GM18868 (cell line): ENCODE results near the gene VWA2.

Source experiments
- ATAC-seq: cut with Tn5 transposase; IDR thresholded peaks from one replicate; pipeline ENCODE4 v1.9.1; 2021; ENCODE audit warnings: mild to moderate bottlenecking, moderate library complexity; ENCODE audit not compliant: unreplicated experiment

Gene VWA2

DNA sequence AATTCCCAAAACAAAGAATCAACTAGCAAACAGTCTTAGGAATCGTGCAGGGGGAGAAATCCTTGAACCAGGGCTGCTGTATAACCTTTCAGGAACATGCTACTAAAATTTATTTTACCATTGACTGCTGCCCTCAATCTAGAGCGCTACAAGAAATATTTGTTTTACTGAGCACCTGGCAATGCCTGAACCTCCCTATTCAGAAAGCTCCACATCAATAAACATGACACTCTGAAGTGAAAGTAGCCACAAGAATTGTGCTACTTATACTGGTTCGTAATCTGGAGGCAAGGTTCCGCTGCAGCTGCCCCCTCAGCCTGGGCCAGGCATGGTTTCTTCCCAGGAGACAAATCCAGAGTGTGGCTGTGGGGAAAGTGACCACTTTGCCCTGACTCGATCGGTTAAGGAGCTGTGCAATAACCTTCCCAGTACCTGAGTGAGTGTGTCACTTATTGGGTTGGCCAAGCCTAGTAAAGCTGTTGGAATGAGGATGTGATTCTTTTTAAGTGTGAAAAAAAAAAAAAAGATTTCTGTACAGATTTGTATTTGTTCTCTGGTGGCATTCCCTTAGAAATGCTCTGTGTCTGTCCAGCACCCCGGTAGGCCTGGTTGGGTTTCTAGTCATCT lies 7.7 kb downstream of the VWA2 start:
- ATAC-seq: no peak

DNA sequence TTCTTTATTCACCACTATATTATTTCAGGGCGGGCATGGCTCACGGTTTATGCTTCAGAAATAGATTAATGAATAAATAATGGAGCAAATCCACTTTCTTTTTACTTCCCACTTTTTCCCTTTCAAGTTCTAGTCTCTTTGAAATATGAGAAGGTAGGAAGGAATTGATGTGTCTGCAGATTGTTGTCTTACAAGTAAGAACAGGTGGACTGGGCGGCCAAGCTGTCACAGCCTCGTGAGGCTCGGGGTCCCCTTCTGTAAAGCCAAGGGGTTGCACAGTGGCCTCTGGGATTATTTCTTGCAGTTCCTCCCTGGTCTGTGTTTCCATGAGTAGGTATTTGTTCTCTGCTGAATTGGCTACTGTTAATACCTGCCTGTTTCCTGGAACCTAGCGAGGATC lies 11.2 kb downstream of the VWA2 start:
- no peak for ATAC-seq

DNA sequence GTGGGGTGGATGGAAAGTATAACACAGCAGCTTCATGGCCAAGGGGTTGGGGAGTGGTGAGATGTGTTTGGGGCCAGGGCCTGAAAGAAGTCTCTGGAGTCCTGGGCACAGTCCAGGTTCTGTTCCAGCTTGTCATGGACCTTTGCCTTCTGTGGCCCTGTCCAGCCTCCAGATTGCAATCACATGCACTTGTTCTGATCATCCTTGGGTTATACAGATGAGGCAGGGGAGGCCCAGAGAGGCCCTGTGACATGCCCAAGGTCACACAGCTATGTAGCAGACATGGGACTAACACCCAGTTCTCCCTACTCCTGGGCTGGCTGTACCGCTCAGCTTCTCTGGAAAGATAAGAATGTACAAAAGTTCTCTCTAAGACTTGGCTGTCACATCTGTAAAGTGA lies 11.7 kb downstream of the VWA2 start:
- ATAC-seq: no peak

DNA sequence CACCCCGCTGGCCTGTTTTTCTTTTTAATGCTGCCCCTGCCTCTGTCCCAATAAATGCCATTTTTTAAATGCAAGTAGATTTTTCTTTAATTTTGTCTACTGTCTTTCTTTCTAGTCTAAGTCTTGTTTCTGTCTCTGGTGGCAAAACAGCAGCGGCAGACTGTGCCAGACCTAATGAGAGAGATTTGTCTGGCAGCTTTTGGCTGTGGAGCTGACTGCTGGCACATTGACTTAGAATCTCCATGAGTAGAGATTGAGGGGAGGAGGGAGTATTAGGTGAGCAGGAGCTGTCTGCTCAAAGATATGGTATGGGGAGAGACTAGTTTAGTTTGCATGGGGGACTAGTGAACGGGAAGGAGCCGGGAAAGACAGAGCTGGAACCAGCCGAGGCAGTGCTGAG lies 13.0 kb downstream of the VWA2 start:
- no peak for ATAC-seq

DNA sequence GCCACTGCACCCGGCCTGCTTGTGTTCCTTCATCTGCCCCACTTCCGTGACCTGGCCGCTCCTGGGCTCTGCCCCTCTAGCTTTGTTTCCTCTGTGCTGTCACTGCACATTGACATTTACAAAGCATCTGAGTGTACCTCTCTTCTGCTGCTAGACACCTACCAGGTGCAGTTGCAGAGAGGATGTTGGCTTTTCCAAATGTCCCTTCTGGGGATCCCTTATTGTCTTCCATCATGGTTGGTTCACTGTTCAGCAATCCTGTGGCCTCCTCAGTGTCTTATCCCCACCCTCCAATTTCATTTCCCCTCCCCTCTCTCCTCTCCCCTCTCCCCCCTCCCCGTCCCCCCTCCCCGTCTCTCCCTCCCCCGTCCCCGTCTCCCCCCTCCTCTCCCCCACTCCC lies 13.8 kb downstream of the VWA2 start:
- no peak for ATAC-seq

DNA sequence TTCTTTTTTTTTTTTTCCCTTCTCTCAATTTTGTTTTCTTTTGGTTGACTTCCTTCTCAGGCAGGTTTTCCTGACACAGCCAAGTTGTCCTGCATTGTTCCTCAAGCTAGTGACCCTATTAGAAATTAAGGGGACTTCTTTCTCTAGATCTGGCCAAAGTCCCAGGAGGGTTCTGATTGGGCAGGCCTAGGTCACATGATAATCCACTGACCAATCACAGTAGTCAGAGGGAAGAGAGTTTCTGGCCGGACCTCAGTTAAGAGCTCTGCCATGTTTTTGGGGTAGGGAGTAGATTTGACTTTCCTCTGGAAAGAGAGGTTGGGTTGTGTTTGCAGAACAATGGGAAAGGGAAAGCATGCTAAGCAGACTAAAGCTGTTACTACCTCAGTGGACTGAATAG lies 16.2 kb downstream of the VWA2 start:
- no peak for ATAC-seq

DNA sequence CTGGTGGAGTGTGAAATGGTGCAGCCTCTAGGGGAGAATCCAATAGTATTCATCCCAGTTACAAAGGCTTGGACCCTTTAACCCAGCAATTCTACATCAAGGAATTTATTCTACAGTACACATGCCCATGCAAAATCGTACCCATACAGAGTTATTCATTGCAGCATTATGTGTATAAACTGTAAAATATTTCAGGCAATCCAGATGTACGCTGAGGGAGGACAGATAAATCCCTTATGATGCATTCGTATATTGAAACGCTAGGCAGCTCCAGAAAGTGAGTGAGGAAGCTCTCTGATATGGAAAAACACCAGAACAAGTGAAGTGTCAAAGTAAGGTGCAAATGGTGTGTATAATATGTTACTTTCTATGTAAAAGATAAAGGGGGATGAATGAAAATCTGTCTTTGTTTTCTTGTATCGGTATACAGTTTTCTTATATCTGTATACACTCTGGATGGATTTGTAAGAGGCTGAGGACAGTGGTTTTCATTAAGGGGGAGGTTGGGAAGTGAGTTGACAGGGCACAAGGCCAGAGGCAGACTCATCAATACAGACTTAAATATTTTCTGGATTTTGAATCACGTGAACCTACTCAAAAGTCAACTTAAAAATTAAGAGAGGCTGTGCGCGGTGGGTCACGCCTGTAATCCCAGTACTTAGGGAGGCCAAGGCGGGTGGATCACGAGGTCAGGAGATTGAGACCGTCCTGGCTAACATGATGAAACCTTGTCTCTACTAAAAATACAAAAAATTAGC lies 17.1 kb downstream of the VWA2 start:
- no peak for ATAC-seq

DNA sequence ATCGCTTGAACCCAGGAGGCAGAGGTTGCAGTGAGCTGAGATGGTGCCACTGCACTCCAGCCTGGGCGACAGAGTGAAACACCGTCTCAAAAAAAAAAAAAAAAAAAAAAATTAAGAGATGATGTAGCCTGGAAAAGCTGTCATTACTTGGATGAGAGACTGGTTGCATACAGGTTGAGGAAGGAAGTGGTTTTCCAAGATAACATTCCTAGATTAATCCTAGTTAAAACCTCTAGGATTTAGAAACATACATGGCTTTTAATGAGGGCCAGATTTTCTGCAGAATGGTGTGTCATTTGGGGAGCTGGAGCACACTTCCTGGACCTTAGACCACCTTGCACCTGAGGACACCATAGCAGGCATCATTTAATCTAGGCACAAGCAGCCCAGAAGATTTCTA lies 17.8 kb downstream of the VWA2 start:
- ATAC-seq: no peak

DNA sequence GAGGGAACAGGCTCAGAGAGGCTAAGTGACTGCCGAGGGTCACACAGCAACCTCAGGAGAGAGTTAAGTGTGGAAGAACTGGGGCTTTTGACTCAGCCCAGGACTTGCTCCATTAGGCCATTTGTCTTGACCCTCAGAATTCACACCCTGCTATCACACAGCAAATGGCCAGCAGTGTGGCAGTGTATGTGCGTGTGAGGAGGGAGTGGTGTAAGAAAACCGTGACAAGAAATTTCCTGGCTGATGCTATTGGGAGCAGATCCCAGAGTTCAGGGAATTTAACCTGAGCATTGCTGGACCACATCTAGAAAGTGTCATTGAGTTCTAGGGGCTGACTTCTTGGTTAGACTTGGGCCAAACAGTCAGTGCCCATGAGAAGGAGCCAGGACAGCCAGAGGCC lies 18.4 kb downstream of the VWA2 start:
- no peak for ATAC-seq

DNA sequence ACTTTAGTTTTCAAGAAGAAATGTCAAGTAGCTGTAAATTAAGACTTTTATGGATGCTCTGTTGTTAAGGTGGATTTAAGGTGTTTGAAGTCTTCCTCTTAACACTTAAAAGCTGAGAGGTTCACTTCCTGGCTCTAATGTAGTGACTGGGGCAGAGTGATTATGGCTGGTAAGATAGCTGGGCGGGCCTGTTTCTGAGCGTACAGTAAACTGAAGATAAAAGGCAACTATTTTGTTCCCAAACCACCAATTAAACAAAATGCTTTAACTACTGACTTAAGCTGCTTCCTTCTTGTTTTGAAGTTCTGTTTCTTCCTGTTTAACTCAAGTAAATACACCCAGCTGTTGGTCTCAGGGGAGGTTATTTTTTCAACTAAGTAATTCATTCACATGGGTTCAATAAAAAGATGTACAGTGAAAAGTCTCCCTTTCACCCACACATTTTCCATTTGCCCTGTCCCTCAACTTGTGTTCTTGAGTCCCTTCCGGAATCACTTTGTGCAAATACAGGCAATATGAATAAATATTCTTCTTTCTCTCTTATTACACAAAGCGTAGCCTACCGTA lies 19.3 kb downstream of the VWA2 start:
- no peak for ATAC-seq

DNA sequence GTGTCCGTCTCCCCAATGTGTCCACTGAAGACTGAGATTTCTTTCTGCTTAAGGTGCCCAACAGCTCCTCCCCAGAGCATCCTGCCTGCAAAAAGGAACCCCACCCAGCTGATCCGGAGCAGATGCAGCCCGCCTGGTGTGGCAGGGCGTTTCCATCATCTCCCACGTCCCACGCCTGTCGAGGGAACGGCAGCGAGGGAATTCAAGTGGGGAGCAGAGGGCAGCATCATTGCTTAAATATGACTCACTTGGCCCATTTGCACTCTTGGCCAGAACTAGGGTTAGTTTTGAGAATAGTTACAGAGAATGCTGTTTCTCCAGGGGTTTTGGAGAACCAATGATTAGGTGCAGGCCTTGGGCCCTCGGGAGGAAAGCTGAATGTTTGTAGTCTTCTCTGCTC lies 20.8 kb downstream of the VWA2 start:
- ATAC-seq: no peak

DNA sequence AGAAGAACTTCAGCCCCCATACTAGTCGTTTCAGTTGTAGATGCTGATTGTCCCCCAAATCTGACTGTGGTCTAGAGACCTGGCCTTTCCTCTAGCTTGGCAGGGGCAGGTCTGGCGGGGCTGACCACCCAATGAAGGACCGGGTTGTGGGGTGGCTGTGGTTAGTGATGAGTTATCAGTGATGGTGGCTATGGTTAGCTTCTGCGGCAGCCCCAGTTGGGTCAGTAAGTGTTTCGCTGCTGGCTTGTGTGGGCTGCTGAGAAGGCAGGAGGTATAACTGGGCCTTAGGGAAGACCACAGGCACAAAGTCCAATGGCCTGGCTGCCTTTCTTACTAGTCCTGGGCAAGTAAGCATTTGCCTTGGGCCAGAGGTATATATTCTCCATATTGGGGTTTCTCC lies 21.3 kb downstream of the VWA2 start:
- ATAC-seq: no peak

DNA sequence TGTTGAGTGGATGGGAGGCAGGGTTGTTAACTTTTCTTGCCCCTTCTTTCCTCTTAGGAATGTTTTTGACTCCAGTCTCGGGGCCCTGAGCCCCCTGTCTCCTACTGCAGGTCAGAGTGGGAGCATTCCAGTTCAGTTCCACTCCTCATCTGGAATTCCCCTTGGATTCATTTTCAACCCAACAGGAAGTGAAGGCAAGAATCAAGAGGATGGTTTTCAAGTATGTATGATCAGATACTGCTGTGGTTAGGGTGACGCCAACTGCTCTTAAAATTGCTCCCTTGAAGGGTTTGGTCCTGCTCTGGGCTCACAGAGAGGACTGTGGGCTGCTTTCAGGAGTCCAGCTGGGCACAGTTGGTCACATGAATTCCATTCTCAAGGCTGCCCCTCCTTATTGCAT lies 22.0 kb downstream of the VWA2 start:
- no peak for ATAC-seq

DNA sequence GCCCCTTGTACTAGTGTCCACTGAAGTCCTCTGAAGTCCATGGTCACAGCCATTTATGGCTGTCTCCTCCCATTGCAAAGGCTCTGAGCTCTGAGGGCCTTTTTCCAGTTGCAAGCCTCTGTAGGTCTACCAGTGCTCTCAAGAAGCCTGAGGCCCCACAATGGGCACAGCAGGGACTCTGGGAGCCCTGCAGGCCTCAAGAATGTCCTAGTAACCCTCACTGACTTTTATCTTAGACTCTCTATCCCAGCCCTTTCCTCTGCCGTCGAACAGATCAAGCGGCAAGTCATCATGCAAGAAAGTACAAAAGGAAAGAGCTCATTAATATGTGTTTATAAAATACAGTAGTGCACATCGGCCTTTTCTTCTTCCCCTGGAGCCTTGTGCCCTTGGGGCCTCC lies 23.4 kb downstream of the VWA2 start:
- ATAC-seq: no peak

DNA sequence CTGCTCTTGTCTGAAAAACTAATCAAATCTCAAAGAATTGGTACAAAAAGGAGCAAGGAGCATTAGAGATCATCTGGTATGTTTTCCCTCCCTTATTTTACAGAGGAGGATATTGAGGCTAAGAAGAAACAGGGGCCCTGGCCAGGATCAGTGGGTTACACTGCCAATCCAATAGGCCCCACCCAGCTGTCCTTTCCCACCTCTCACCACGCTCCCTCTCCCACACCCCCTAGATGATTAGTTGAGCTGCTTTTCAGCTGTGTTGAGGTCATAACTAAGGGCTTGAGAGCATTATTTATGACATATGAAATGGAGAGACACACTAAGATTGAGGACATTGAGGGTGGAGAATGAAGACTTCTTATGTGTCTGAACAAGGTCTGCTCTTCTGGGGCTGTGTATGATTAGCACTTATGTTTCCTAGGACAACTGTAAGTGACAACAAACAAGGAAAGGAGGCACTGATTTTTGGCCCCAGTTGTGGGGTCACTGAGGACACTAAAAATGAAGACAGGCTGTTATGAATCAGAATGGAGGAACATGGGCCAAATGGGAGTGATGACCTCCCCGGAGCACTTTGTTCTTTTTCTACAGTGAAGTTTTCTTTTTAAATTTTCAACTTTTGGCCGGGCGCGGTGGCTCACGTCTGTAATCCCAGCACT lies 26.5 kb downstream of the VWA2 start:
- ATAC-seq: no peak

DNA sequence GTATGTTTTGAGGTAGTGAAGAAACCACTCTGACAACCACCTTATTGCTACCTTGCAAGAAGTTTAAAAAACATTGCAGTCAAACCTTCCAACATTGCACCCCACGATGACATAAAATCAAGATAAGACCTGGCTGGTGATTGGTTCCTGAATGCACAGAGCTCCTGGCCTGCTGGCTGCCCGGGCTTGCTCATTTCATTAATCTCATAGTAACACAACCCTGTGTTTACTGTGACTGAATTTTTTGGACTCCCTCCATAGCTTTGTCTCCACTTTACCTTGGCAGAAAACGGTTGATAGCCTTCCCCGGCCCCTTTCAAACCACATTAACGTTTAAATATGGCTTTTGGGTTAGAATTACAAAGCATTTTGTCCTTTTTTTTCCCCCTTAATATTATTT lies 27.5 kb downstream of the VWA2 start:
- peak; percentile 33 for ATAC-seq

DNA sequence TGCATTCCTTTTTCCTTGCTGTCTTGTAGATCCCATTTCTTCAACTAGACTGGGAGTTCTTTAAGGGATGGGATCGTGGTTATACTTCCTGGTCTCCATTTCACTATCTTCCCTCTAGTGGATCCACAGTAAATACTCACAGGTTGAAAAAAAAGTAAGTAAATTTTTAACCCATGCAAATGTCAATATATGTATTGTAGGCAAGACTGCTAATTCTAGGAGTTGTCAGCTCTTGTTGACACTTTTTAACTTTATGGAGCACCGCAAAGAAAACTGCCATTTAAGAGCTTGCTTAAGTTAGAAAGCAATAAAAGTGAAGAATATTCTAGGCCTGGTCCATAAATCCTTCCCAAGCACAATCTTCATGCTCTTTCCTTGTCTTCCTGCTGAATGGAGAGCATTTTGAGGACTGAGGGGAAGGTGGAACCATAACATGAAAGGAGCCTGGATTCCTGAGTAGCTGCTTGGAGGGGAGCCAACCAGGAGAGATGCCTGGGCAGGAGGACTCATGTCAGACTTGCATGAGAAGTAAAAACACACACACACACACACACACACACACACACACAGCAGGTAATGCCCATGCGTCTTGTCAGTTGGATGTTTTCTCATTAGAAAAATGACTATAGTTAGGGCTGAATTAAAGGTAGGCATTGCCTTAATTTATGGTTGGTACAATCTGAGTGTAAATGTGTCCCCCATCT lies 32.2 kb downstream of the VWA2 start:
- no peak for ATAC-seq

DNA sequence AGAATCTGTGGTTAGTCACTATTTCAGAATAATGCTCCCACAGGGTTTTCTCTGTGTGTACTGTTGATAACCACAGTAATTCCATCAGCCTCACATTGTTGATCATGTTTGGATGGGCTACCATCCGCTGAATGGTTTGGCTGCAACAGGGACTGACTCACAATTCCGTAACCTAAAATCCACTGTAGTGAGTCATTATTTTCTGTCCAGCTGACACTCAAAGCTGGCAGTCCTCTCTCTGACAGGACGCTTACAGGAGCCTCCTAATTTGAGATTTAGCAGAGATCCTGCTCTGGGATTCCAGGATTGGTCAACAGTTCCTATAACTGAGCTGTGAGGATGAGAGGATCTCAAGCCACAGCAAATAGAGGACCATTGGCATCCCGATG lies 32.7 kb downstream of the VWA2 start:
- ATAC-seq: no peak

DNA sequence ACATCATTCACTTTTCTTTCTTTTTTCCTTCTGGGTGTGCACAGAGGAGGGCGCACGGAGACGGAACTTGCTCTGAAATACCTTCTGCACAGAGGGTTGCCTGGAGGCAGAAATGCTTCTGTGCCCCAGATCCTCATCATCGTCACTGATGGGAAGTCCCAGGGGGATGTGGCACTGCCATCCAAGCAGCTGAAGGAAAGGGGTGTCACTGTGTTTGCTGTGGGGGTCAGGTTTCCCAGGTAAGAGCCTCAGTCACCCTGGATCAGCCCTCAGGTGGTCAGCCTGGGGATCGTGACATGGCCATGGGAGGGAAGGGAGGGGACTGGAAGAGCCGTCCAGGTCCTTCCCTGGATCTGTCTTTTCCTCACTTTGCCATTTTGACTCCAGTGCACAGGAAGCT lies 33.6 kb downstream of the VWA2 start:
- no peak for ATAC-seq

DNA sequence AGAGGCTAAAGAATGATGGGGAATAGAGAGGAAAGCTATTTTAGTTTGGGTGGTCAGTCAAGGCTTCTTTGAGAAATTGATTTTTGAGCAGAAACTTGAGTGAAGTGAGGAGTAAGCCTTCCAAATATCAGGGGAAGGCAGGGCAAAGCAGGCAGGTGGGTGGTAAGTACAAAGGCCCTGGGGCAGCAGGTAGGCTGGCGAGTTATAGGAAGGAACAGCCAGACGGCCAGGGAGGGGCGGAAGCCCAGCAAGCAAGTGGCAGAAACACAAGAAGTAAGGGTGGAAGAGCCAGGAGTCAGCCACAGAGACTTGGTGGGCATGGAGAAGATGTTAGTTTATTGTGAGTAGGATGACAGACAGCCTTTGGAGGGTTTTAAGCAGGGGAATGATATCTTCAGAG lies 34.9 kb downstream of the VWA2 start:
- no peak for ATAC-seq

DNA sequence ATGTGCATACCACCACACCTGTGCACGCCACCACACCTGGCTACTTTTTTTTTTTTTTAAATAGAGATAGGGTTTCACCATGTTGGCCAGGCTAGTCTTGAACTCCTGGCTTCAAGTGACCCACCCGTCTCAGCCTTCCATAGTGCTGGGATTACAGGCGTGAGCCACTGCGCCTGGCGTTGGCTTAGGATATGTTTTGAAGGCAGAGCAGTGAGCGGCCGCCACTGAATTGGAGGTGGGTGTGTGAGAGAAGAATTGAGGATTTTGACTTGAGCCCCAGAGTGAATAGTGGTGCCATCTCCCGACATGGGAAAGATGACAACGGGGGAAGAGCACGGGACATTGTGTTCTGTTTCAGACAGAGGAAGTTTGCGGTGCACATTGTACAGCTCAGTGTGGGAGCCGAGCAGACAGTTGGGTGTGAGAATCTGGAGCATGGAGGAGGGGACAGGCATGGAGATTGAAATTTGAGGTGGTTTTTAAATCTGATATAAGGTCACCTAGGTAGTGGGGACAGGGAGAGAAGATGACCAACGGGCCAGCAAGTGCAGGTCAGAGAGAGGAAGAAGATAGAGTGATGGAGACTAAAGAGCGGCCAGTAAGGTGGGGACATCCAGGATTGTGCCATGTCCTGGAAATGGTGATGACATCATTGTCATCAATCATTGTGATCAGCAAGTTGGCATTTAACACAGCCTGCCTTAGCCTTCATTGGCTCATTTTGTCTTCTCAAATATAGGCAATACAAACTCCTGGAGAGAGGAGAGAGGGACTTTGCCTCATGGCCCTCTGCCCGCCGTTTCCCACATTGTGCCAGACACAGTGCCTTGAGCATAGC lies 35.8 kb downstream of the VWA2 start:
- ATAC-seq: no peak
